B cell (primary cell): ENCODE measurements around the gene DTNBP1. TPM values are rescaled to one million over a fixed set of nuclear protein-coding genes. Genes with fewer than 3 reads are reported as not detected.

Source experiments
- ATAC-seq: fragments of 200-7000 bp; cut with Tn5 transposase; one replicate; pipeline ENCODE4 v1.10.0; 2021; ENCODE audit warnings: low read depth, mild to moderate bottlenecking, moderate number of reproducible peaks, moderate library complexity
- CTCF ChIA-PET: fragments of 350-600 bp; sonication (Branson Sonifier 250); formaldehyde crosslinking; loops from one replicate; lab custom pipeline; 2021; ENCODE audit warnings: antibody characterized with exemption, inconsistent platforms; lab: Charles Lee
- POLR2A ChIA-PET: fragments of 350-600 bp; sonication (Branson Sonifier 250); formaldehyde crosslinking; loops from one replicate; lab custom pipeline; 2021; ENCODE audit warnings: antibody characterized with exemption; lab: Charles Lee
- DNase-seq: peaks from one replicate; pipeline ENCODE4 v3.0.0; 2013
- H2AFZ ChIP-seq: 2 replicates; pipeline ENCODE4 v1.6.1; 2012; ENCODE audit warnings: mild to moderate bottlenecking, low read depth, low read length; ENCODE audit not compliant: insufficient read depth, poor library complexity, severe bottlenecking
- H3K27ac ChIP-seq, 2 donors: 1 replicate in 1 of 2; 2 replicates in 1 of 2; pipeline ENCODE4 v1.5.1; 2012 to 2013; ENCODE audit warnings: low read length in 2 of 2, mild to moderate bottlenecking in 2 of 2, moderate library complexity in 1 of 2
- H3K27me3 ChIP-seq, 4 experiments: fragments of 200-600 bp in 1 of 4; sonication (generic) in 1 of 4; replicated peaks in 1 of 4; 1 replicate in 2 of 4; 2 replicates in 2 of 4; pipeline versions ENCODE4 v1.6.1 to v1.7.0; 2013 to 2016; ENCODE audit warnings: low read length in 3 of 4, mild to moderate bottlenecking in 2 of 4, mixed read lengths in 1 of 4, moderate library complexity in 1 of 4; ENCODE audit not compliant: insufficient read depth in 4 of 4, control insufficient read depth in 3 of 4; ENCODE audit errors: control extremely low read depth in 1 of 4
- H3K36me3 ChIP-seq, 2 experiments: replicated peaks in 1 of 2; 1 replicate in 1 of 2; 2 replicates in 1 of 2; pipeline versions ENCODE4 v1.6.1 to v1.7.1; 2013; ENCODE audit warnings: low read length in 1 of 2; ENCODE audit not compliant: insufficient read depth in 2 of 2, control insufficient read depth in 1 of 2; ENCODE audit errors: control extremely low read depth in 1 of 2, extremely low read depth in 1 of 2
- H3K4me1 ChIP-seq, 2 donors: fragments of 200-600 bp in 1 of 2; sonication (generic) in 1 of 2; 1 replicate in 1 of 2; 2 replicates in 1 of 2; pipeline versions ENCODE4 v1.5.1 to v1.6.1; 2013 to 2017; ENCODE audit warnings: low read length in 2 of 2; ENCODE audit not compliant: control insufficient read depth in 2 of 2, insufficient read depth in 2 of 2
- H3K4me2 ChIP-seq: replicated peaks from 2 replicates; pipeline ENCODE3; 2012; ENCODE audit warnings: mild to moderate bottlenecking, low read depth, low read length; ENCODE audit not compliant: poor library complexity, severe bottlenecking
- H3K4me3 ChIP-seq, 5 experiments: fragments of 200-600 bp in 1 of 5; sonication (generic) in 1 of 5; 1 replicate in 3 of 5; 2 replicates in 2 of 5; pipeline versions ENCODE4 v1.5.1 to v1.7.0; 2011 to 2016; ENCODE audit warnings: low read length in 4 of 5, mild to moderate bottlenecking in 4 of 5, low read depth in 2 of 5, control low read depth in 1 of 5, moderate library complexity in 1 of 5; ENCODE audit not compliant: insufficient read depth in 1 of 5; ENCODE audit errors: control extremely low read depth in 1 of 5, extremely low read depth in 1 of 5
- H3K79me2 ChIP-seq: fragments of 200-600 bp; sonication (generic); one replicate; pipeline ENCODE4 v1.6.0; 2016; ENCODE audit warnings: low read length; ENCODE audit not compliant: control insufficient read depth, insufficient read depth
- H3K9ac ChIP-seq: fragments of 200-600 bp; sonication (generic); 2 replicates; pipeline ENCODE4 v1.6.1; 2017; ENCODE audit warnings: mild to moderate bottlenecking, low read length, moderate library complexity
- H3K9me3 ChIP-seq, 3 donors: one replicate each; pipeline versions ENCODE4 v1.6.1 to v1.7.1; 2013; ENCODE audit warnings: low read length in 2 of 3; ENCODE audit not compliant: control insufficient read depth in 2 of 3, insufficient read depth in 1 of 3; ENCODE audit errors: control extremely low read depth in 1 of 3
- H4K20me1 ChIP-seq: 2 replicates; pipeline ENCODE4 v1.6.0; 2012; ENCODE audit warnings: mild to moderate bottlenecking, low read length; ENCODE audit not compliant: insufficient read depth, control insufficient read depth, poor library complexity, severe bottlenecking
- H3K27ac Mint-ChIP-seq: one replicate; pipeline ENCODE4 v1.8.0; 2021; ENCODE audit warnings: mixed read lengths
- H3K27me3 Mint-ChIP-seq: one replicate; pipeline ENCODE4 v1.8.0; 2021; ENCODE audit warnings: mixed read lengths
- H3K4me1 Mint-ChIP-seq: one replicate; pipeline ENCODE4 v1.8.0; 2021; ENCODE audit warnings: mixed read lengths
- H3K4me3 Mint-ChIP-seq: one replicate; pipeline ENCODE4 v1.8.0; 2021; ENCODE audit warnings: mixed read lengths
- H3K9me3 Mint-ChIP-seq: one replicate; pipeline ENCODE4 v1.8.0; 2022; ENCODE audit warnings: mixed read lengths; ENCODE audit not compliant: insufficient read depth
- CTCF ChIP-seq: fragments of 200-600 bp; IDR thresholded peaks from one replicate; pipeline ENCODE4 v1.8.0; 2022; ENCODE audit warnings: antibody characterized with exemption, mild to moderate bottlenecking
- EZH2 ChIP-seq: IDR thresholded peaks from 2 replicates; pipeline ENCODE4 v1.6.1; 2012; ENCODE audit warnings: borderline replicate concordance, low read depth, mild to moderate bottlenecking, moderate library complexity, low read length; ENCODE audit not compliant: insufficient read depth, poor library complexity, severe bottlenecking
- WGBS: methylation state at CpG from one replicate; pipeline ENCODE4 v1.1.5; 2013; ENCODE audit warnings: missing lambda C conversion rate; ENCODE audit not compliant: insufficient coverage; 5-methylcytosine and 5-hydroxymethylcytosine counted together
- intact Hi-C: fragments of 100-400 bp; cut with micrococcal nuclease; formaldehyde crosslinking; loops from one replicate; pipeline ENCODE4 v1.10.0; 2022
- polyA plus RNA-seq: library from polyadenylated mRNA; depleted of rRNA; stranded (reverse); fragments of >200 nt; gene quantifications from 2 replicates; pipeline ENCODE4 v1.2.3, GENCODE V29; 2012
- total RNA-seq, 2 donors: library from RNA; stranded (reverse); fragments of 120-200 nt in 1 of 2; gene quantifications; 1 replicate in 1 of 2; 2 replicates in 1 of 2; pipeline versions ENCODE4 v1.2.3 to v1.2.4, GENCODE V29; 2013 to 2022

Gene DTNBP1
- total and polyA plus RNA-seq, 2 donors (not counting 1 experiment from before 2014, with no cell fraction given), result 31.4 to 73.0 TPM

- TF ChIP-seq EZH2 (no peak), CTCF (no peak)
- ATAC-seq (no peak), DNase-seq (no peak)
- H3K27me3 ChIP-seq, result no peaks in the 10 kb centered on the region
- ChIA-PET POLR2A (no interaction called here), CTCF (no interaction called here)
- peaks cover 66% of the 10 kb centered on the region for H3K79me2 ChIP-seq
- WGBS, result 100% methylated on average over 3 of the region's 7 CpGs
- no peak overlapping the region for H3K9ac ChIP-seq
- peaks cover 6 to 7% of the 10 kb centered on the region in 2 donors for H3K4me1 ChIP-seq
- no peak overlapping the region for H2AFZ ChIP-seq
- Mint-ChIP-seq H3K4me3 (no peak overlapping the region), H3K9me3 (peaks cover 4% of the 10 kb centered on the region), H3K27ac (no peak overlapping the region), H3K27me3 (no peaks in the 10 kb centered on the region), H3K4me1 (peaks cover 55% of the 10 kb centered on the region)
- H4K20me1 ChIP-seq, result peaks cover 3% of the 10 kb centered on the region
- peaks cover 0 to 3% of the 10 kb centered on the region in 2 experiments for H3K36me3 ChIP-seq
- no peak overlapping the region for H3K4me3 ChIP-seq
- no peak overlapping the region for H3K4me2 ChIP-seq
- H3K27ac ChIP-seq, result no peak overlapping the region
- H3K9me3 ChIP-seq, result peaks cover 0 to 13% (median 9%) of the 10 kb centered on the region in 3 donors
- intact Hi-C loops, result no loop called here
Measured at GRCh38 chr6:15539722-15540270, 123.0 kb downstream of the DTNBP1 start.

- 100% methylated on average over 7 of the region's 9 CpGs for WGBS
- intact Hi-C loops, result no loop called here
- peaks cover 57% of the 10 kb centered on the region for H3K4me1 Mint-ChIP-seq
- DNase-seq (no peak), ATAC-seq (no peak)
- TF ChIP-seq EZH2 (no peak), CTCF (no peak)
- H3K4me3 Mint-ChIP-seq, result no peak overlapping the region
- peaks cover 0 to 3% of the 10 kb centered on the region in 2 experiments for H3K36me3 ChIP-seq
- H3K9ac ChIP-seq, result no peak overlapping the region
- no peak overlapping the region for H2AFZ ChIP-seq
- no peak overlapping the region for H3K4me3 ChIP-seq
- ChIA-PET POLR2A (no interaction called here), CTCF (no interaction called here)
- peaks cover 67% of the 10 kb centered on the region for H3K79me2 ChIP-seq
- no peak overlapping the region for H3K27ac ChIP-seq
- H3K4me2 ChIP-seq, result no peak overlapping the region
- peaks cover 0 to 9% (median 5%) of the 10 kb centered on the region in 3 donors for H3K9me3 ChIP-seq
- H3K27me3 ChIP-seq, result no peaks in the 10 kb centered on the region
- peaks cover 6% of the 10 kb centered on the region for H4K20me1 ChIP-seq
- H3K4me1 ChIP-seq, result peaks cover 6 to 7% of the 10 kb centered on the region in 2 donors
- no peaks in the 10 kb centered on the region for H3K27me3 Mint-ChIP-seq
- H3K27ac Mint-ChIP-seq, result no peak overlapping the region
- peaks cover 4% of the 10 kb centered on the region for H3K9me3 Mint-ChIP-seq
Measured at GRCh38 chr6:15538766-15539495, 123.9 kb downstream of the DTNBP1 start.
